Measurements from ENCODE around the gene ELAVL4. TPM values are rescaled to one million over a fixed set of nuclear protein-coding genes. Genes with fewer than 3 reads are reported as not detected.

ELAVL4 gene
- polyA plus RNA-seq, result 81.0 and 105 TPM in 2 replicates
- polyA minus RNA-seq, result 48.4 and 54.8 TPM in 2 replicates

DNA sequence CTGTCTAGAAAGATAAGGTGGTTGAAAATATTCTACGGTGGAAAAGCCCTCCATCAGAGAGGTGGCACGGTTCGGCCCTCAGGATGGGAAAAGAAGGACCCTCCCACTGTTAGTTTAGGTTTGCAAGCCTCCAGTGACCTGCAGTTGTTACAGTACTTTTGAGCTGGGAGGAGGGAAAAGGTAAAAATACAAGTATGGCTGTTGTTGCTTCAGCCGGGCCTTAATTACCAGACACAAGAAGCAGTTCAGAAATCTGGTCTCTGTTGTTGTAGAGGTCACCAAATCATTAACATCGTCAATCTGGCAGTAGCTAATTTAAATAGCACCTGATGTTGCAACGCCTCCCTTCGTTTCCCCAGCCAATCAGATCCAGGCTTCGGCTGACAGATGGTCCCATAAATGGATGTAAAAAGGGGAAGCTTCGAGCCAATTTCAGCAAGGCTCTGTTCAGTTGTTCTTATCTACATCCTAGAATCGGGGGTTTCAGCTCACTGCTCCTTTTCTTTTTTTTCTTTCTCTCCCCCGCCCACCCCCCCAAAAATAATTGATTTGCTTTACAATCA, at the start of gene ELAVL4:
TSS of gene ELAVL4 (plus strand) at position 424 of the 563 bp plus-strand sequence. CDS start 270 bp downstream, outside the sequence.
- H3K9me2 ChIP-seq (ENCODE audit: insufficient read depth, low read length), result no peaks in the 10 kb centered on the region
- H3K27me3 ChIP-seq (ENCODE audit: insufficient read depth, low read depth, low read length), result no peaks in the 10 kb centered on the region
- H3K9ac ChIP-seq (ENCODE audit: low read length), result peak within 1 kb of the TSS; percentile 70
- peak within 1 kb of the TSS; percentile 53 for H2AFZ ChIP-seq (ENCODE audit: low read depth, low read length)
- no peaks in the 10 kb centered on the region for H3K36me3 ChIP-seq (ENCODE audit: insufficient read depth, low read length)
- H4K20me1 ChIP-seq (ENCODE audit: insufficient read depth), result no peaks in the 10 kb centered on the region
- TF ChIP-seq, protein P1, sequence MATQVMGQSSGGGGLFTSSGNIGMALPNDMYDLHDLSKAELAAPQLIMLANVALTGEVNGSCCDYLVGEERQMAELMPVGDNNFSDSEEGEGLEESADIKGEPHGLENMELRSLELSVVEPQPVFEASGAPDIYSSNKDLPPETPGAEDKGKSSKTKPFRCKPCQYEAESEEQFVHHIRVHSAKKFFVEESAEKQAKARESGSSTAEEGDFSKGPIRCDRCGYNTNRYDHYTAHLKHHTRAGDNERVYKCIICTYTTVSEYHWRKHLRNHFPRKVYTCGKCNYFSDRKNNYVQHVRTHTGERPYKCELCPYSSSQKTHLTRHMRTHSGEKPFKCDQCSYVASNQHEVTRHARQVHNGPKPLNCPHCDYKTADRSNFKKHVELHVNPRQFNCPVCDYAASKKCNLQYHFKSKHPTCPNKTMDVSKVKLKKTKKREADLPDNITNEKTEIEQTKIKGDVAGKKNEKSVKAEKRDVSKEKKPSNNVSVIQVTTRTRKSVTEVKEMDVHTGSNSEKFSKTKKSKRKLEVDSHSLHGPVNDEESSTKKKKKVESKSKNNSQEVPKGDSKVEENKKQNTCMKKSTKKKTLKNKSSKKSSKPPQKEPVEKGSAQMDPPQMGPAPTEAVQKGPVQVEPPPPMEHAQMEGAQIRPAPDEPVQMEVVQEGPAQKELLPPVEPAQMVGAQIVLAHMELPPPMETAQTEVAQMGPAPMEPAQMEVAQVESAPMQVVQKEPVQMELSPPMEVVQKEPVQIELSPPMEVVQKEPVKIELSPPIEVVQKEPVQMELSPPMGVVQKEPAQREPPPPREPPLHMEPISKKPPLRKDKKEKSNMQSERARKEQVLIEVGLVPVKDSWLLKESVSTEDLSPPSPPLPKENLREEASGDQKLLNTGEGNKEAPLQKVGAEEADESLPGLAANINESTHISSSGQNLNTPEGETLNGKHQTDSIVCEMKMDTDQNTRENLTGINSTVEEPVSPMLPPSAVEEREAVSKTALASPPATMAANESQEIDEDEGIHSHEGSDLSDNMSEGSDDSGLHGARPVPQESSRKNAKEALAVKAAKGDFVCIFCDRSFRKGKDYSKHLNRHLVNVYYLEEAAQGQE (IDR thresholded peaks at IDR 0.05; ENCODE audit: borderline replicate concordance), result no peak
- no peak for TF ChIP-seq SMC3 (conservative IDR thresholded peaks at IDR 0.05; ENCODE audit: poor library complexity)
- TF ChIP-seq, protein P2, sequence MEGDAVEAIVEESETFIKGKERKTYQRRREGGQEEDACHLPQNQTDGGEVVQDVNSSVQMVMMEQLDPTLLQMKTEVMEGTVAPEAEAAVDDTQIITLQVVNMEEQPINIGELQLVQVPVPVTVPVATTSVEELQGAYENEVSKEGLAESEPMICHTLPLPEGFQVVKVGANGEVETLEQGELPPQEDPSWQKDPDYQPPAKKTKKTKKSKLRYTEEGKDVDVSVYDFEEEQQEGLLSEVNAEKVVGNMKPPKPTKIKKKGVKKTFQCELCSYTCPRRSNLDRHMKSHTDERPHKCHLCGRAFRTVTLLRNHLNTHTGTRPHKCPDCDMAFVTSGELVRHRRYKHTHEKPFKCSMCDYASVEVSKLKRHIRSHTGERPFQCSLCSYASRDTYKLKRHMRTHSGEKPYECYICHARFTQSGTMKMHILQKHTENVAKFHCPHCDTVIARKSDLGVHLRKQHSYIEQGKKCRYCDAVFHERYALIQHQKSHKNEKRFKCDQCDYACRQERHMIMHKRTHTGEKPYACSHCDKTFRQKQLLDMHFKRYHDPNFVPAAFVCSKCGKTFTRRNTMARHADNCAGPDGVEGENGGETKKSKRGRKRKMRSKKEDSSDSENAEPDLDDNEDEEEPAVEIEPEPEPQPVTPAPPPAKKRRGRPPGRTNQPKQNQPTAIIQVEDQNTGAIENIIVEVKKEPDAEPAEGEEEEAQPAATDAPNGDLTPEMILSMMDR (IDR thresholded peaks at IDR 0.05; ENCODE audit: poor library complexity, severe bottlenecking), result no peak
- no peak for TF ChIP-seq TAF1 (IDR thresholded peaks at IDR 0.05; ENCODE audit: low read depth)
- H3K4me3 ChIP-seq (ENCODE audit: low read length), result peak within 1 kb of the TSS; percentile 61
- H3F3A ChIP-seq (ENCODE audit: insufficient read depth, low read length, poor library complexity, severe bottlenecking), result peaks cover 14% of the 10 kb centered on the region
- H3K4me2 ChIP-seq (ENCODE audit: low read length), result peak within 1 kb of the TSS; percentile 90
- peaks cover 22% of the 10 kb centered on the region for H3K79me2 ChIP-seq (replicated peaks; ENCODE audit: insufficient read depth, low read length)
- H3K27ac ChIP-seq (ENCODE audit: low read length), result peak within 1 kb of the TSS; percentile 91
- no peaks in the 10 kb centered on the region for H3K9me3 ChIP-seq (ENCODE audit: low read length)

DNA sequence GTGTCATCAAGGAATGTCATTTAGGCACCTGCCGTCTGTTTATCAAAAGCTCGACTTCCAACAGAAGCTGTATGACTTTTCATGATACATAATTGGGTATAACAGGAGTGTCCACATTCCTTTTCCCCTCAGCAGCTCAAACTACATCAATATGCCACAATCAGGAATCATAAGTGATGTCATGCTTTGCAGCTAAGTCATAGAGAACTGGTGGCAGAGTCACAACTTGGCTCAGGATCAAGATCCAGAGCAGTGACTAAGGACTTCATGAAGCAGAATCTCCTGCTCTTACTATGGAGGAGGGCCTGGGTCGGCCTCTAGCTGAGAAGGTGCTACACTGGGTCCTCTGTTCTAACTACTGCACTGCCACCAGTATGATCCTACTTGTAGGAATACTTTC, 48.4 kb upstream of the ELAVL4 start:
- no peaks in the 10 kb centered on the region for H3F3A ChIP-seq (ENCODE audit: insufficient read depth, low read length, poor library complexity, severe bottlenecking)
- no peaks in the 10 kb centered on the region for H3K79me2 ChIP-seq (replicated peaks; ENCODE audit: insufficient read depth, low read length)
- no peaks in the 10 kb centered on the region for H3K27me3 ChIP-seq (ENCODE audit: insufficient read depth, low read depth, low read length)
- H2AFZ ChIP-seq (ENCODE audit: low read depth, low read length), result no peak overlapping the region
- H3K4me3 ChIP-seq (ENCODE audit: low read length), result no peak overlapping the region
- no peaks in the 10 kb centered on the region for H3K9me3 ChIP-seq (ENCODE audit: low read length)
- H3K36me3 ChIP-seq (ENCODE audit: insufficient read depth, low read length), result no peaks in the 10 kb centered on the region
- no peaks in the 10 kb centered on the region for H3K9me2 ChIP-seq (ENCODE audit: insufficient read depth, low read length)
- no peak overlapping the region for H3K27ac ChIP-seq (ENCODE audit: low read length)
- no peaks in the 10 kb centered on the region for H4K20me1 ChIP-seq (ENCODE audit: insufficient read depth)
- no peak overlapping the region for H3K9ac ChIP-seq (ENCODE audit: low read length)
- TF ChIP-seq, protein P2 (IDR thresholded peaks at IDR 0.05; ENCODE audit: poor library complexity, severe bottlenecking), result no peak
- TF ChIP-seq EP300 (conservative IDR thresholded peaks at IDR 0.05; ENCODE audit: poor library complexity, severe bottlenecking) (no peak), MXI1 (conservative IDR thresholded peaks at IDR 0.05; ENCODE audit: poor library complexity, severe bottlenecking) (no peak), POLR2AphosphoS5 (IDR thresholded peaks at IDR 0.05) (no peak), RAD21 (conservative IDR thresholded peaks at IDR 0.05) (no peak), TAF1 (IDR thresholded peaks at IDR 0.05; ENCODE audit: low read depth) (no peak), SMC3 (conservative IDR thresholded peaks at IDR 0.05; ENCODE audit: poor library complexity) (no peak), EZH2 (IDR thresholded peaks at IDR 0.05; ENCODE audit: borderline replicate concordance, insufficient read depth, low read length, poor library complexity, severe bottlenecking) (no peak)
- TF ChIP-seq, protein P1 (IDR thresholded peaks at IDR 0.05; ENCODE audit: borderline replicate concordance), result no peak
- H3K4me2 ChIP-seq (ENCODE audit: low read length), result no peak overlapping the region
